GM12878 (cell line): Measurements from ENCODE around the gene PDGFD.

Source experiments
- ESRRA ChIP-seq: IDR thresholded peaks from 2 replicates; pipeline ENCODE4 v1.6.1; 2012; ENCODE audit warnings: mild to moderate bottlenecking, low read length, improper control_type of control experiment
- HDAC6 ChIP-seq: fragments of 200-600 bp; sonication (generic); IDR thresholded peaks from one replicate; pipeline ENCODE4 v1.8.0; 2017; ENCODE audit warnings: antibody characterized with exemption; ENCODE audit not compliant: unreplicated experiment
- MEF2A ChIP-seq: IDR thresholded peaks from 2 replicates; pipeline ENCODE4 v1.6.1; 2011; ENCODE audit warnings: low read depth, mild to moderate bottlenecking, low read length, moderate library complexity; ENCODE audit not compliant: insufficient read depth
- USF1 ChIP-seq: IDR thresholded peaks from 2 replicates; pipeline ENCODE4 v1.6.1; 2011; ENCODE audit warnings: borderline replicate concordance, low read depth, mild to moderate bottlenecking, moderate library complexity, mixed read lengths, low read length; ENCODE audit not compliant: insufficient read depth; ENCODE audit errors: extremely low read length
- ZSCAN29 ChIP-seq: fragments of 450-650 bp; IDR thresholded peaks from 2 replicates; pipeline ENCODE4 v1.6.1; 2017; ENCODE audit warnings: mild to moderate bottlenecking, moderate library complexity

- no peak for TF ChIP-seq HDAC6
- TF ChIP-seq ZSCAN29 = no peak
- TF ChIP-seq ESRRA = no peak
- TF ChIP-seq USF1 = no peak
- TF ChIP-seq MEF2A = no peak
Measured at GRCh38 chr11:104159356-104159755, 4.6 kb downstream of the PDGFD start.
